ENCODE measurements around the gene CCT5.

The CCT5 gene

GRCh38 chr5:10249948-10250805 lies at the start of gene CCT5:
TSS of gene CCT5 (plus strand) at chr5:10250280. CDS start at chr5:10250341, 61 bp downstream.
- DNase-seq, result peak; percentile 81

DNA sequence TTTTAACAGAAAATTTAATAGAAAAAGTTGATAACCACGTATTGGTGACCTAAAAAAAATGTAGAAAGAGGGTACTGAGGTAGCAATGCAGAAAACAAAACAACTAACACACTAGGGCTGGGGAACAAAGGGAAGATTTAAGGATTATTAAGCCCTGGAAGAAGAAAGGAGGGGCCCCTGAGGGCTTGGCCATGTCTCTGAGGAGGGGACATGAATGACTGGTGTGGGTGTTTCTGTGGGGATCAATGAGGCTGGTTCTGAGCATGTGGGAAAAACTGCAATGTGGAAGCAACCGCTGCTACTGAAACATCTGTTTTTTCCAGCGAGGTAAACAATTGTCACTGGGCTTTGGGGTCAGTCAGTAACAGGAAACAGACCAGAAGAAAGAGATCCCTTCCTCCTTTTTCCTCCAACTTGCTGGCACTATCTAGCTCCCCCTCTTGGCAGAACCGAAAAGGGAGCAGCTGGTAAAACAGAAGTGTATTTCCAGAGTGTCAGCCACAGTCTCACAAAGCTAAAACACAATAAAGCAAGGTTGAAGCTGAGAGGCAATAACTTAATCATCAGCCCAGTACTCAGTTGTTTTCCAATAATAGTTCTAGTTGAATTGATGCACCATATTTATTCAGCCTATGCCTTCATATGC lies 48.7 kb upstream of the CCT5 start:
- DNase-seq, result no peak

GRCh38 chr5:10202089-10202910 lies 47.8 kb upstream of the CCT5 start:
- no peak for DNase-seq

- no peak for DNase-seq
These were observed 41.1 kb upstream of the CCT5 start for GRCh38 chr5:10209004-10209403.

- DNase-seq, result no peak
These were observed 36.8 kb upstream of the CCT5 start for GRCh38 chr5:10213316-10213715.

- no peak for DNase-seq
These were observed 36.0 kb upstream of the CCT5 start for GRCh38 chr5:10214041-10214440.

DNA sequence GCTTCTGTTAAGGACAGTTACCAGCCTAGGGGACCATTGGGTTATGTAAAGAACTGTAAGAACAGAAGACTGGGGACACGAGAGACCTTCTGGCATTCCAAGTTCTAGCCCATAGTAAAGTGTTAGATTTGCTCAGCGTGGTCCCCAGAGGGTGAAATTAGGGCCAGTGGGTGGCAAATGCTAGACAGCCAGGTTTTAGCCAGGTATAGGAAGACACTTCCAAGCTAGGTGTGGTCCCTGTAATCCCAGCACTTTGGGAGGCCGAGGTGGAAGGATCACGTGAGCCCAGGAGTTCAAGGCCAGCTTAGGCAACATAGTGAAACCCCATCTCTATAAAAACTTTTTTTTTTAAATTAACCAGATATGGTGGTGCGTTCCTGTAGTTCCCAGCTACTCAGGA lies 34.7 kb upstream of the CCT5 start:
- DNase-seq, result no peak

- no peak for DNase-seq
These were observed 34.0 kb upstream of the CCT5 start for GRCh38 chr5:10216107-10216506.

GRCh38 chr5:10218658-10219057 lies 31.4 kb upstream of the CCT5 start:
- no peak for DNase-seq

- no peak for DNase-seq
These were observed 31.0 kb upstream of the CCT5 start for GRCh38 chr5:10219068-10219467.

DNA sequence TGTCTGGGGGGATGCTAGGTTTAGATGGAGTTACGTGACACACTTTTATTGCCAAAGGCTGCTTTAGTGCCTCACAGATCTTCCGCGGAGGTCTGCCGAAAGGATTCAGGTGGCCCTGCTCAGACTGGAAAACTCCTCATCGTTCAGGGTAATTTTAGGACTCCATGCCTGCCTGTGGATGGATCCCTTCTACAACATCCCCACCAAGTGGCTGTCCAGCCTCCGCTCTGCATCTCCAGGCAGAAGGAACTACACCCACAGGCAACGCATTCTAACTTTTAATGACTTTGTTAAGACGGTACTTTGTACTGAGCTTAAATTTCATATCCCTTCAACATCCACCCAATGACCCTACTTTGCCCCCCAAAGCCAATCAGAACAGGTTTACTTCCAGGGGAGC lies 29.8 kb upstream of the CCT5 start:
- DNase-seq, result no peak

GRCh38 chr5:10222326-10222725 lies 27.8 kb upstream of the CCT5 start:
- no peak for DNase-seq

DNA sequence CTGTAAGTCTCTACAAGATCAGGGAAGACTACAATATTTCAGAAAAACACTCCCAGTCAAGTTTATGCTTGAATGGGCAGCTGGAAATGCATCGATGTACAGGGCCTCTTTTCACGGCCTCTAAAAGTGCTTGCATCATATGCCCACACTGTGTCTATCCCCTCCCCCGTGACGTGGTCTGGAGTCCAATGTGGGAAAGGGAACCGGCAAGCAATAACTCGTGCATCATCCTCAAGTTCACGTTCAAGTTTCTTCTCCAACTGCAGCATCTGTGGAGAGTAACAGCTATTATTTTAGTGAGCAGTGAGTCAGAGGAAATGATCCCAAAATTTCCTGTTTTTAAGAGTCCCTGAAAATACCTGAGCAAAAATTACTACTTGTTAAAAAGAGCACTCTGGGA lies 22.7 kb upstream of the CCT5 start:
- no peak for DNase-seq

- DNase-seq, result no peak
These were observed 21.8 kb upstream of the CCT5 start for GRCh38 chr5:10228288-10228687.

- DNase-seq, result no peak
These were observed 20.6 kb upstream of the CCT5 start for GRCh38 chr5:10229306-10230048.

DNA sequence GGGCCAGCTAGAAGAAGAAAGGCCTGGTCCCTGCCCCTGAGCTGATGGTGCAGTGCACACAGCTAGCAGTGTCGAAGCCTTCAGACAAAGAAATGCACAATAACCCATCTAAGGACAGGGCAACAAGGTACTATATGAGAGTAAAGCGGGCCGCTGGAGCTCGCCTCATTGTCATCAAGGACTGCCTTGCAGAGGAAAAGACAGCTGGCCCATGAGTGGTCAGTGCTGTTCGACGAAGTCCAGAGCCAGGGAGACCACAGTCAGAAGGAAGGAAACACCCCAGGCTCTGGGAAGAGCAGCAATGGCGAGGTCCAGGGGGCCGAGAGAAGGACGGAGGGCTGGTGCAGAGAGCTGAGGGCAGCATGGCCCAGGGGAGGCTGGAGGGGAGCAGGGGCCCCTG lies 17.7 kb upstream of the CCT5 start:
- DNase-seq, result no peak

- no peak for DNase-seq
These were observed 17.1 kb upstream of the CCT5 start for GRCh38 chr5:10233011-10233410.

GRCh38 chr5:10233505-10233904 lies 16.6 kb upstream of the CCT5 start:
- DNase-seq, result no peak

DNA sequence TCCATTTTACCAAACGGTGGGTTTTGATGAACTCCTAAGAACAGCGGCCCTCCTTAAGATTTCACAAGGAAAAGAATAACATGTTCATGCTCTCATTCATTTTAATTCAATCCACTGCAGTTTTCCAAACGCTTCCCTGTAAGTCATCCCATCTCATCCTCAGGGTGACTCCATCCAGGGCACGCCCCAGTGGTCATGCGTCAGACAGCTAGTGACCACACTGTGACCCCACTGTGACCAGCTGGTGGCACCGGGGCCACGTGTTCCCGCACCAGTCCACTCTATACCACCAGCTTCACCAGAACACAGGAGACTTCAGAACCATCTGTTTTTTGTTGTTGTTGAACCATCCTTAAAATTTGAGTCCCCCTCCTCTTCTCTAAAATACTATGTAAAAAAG lies 14.7 kb upstream of the CCT5 start:
- DNase-seq, result no peak

DNA sequence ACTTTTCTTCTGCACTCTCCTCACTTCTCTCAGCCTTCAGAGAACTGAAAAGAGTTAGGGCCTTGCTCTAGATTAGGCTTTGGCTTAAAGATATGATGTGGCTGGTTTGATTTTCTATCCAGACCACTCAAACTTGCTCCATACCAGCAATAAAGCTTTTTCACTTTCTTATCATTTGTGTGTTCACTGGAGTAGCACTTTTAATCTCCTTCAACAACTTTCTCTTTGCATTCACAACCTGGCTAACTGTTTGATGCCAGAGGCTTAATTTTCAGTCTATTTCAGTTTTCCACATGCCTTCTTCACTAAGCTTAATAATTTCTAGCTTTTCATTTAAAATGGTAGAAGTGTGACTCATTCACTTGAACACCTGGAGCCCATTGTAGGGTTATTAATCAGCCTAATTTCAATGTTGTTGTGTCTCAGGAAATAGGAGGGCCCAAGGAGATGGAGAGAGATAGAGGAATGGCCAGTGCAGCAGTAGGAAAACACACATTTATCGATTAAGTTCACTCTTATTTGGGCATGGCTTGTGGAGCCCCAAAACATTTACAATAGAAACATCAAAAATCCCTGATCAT lies 6.3 kb upstream of the CCT5 start:
- DNase-seq, result no peak

DNA sequence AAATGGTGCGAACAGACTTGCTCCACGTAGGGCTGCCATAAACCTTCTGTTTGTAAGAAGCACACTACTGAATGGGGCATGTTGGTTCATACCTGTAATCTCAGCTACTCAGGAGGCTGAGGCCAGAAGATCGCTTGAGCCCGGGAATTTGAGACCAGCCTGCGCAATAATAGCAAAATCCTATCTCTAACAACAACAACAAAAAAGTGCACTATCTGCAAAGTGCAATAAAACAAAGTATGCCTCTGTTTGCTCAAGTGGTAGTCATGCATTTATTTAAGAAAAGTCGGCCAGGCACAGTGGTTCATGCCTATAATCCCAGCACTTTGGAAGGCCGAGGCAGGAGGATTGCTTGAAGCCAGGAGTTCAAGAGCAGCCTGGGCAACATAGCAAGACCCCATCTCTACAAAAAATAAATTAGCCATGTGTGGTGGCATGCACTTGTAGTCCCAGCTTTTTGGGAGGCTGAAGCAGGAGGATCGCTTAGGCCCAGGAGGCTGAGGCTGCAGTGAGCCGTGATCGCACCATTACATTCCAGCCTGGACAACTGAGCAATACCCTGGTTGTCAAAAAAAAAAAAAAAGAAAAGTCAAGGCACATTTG lies 5.6 kb upstream of the CCT5 start:
- DNase-seq, result no peak

GRCh38 chr5:10246761-10247160 lies 3.3 kb upstream of the CCT5 start:
- DNase-seq, result no peak

Measured in stimulated activated CD4-positive, alpha-beta T cell treated with anti-CD3 and anti-CD28 coated beads, Interleukin-12 subunit alpha, Interleukin-12 subunit beta, amount 100 ng/mL, for 4 hours (primary cell).